ENCODE results near the gene ACOT9.
A peak's percentile ranks its signal among the peaks of the same experiment; 100 is the strongest.

DNA sequence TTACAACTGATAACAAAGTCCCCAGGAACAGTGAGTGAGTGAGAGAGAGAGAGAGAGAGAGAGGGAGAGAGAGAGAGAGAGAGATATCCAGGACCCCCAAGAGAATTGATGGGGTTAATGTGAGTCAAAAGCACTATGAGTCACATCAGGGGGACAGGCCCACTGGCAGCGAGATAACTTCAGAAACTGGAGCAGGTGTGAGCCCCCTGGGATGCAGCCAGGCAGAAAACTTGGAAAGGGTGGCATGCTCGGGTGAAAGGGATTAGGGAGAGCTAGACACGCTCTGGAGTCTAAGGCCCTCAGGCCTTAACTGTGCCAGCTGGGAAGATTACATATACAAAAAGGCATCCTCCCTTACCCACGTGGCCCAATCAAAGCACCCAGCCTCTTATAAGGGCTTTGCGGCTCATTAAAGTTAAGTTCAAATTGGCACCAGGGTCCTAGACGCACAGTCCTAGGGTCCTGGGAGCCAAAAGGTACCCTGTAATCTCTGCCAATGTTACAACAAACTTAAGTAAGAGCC lies 841 bp downstream of the ACOT9 start:
- TF ChIP-seq, protein P1, sequence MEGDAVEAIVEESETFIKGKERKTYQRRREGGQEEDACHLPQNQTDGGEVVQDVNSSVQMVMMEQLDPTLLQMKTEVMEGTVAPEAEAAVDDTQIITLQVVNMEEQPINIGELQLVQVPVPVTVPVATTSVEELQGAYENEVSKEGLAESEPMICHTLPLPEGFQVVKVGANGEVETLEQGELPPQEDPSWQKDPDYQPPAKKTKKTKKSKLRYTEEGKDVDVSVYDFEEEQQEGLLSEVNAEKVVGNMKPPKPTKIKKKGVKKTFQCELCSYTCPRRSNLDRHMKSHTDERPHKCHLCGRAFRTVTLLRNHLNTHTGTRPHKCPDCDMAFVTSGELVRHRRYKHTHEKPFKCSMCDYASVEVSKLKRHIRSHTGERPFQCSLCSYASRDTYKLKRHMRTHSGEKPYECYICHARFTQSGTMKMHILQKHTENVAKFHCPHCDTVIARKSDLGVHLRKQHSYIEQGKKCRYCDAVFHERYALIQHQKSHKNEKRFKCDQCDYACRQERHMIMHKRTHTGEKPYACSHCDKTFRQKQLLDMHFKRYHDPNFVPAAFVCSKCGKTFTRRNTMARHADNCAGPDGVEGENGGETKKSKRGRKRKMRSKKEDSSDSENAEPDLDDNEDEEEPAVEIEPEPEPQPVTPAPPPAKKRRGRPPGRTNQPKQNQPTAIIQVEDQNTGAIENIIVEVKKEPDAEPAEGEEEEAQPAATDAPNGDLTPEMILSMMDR (IDR thresholded peaks at IDR 0.05 in 4 of 5, conservative IDR thresholded peaks at IDR 0.05 in 1 of 5), result no peak
- peak; percentile 29 to 51 for TF ChIP-seq POLR2A (IDR thresholded peaks at IDR 0.05)
